Effector CD8-positive, alpha-beta T cell (primary cell): ENCODE measurements around the gene CCBE1.

Experiments used
- DNase-seq: peaks from one replicate; lab custom pipeline; 2025; lab: John Stamatoyannopoulos, UW

CCBE1 gene

GRCh38 chr18:59619816-59620215 is 77.4 kb downstream of the CCBE1 start:
- no peak for DNase-seq

GRCh38 chr18:59617468-59617932 is 79.7 kb downstream of the CCBE1 start:
- no peak for DNase-seq

- DNase-seq = no peak
Measured at GRCh38 chr18:59616501-59616900, 80.7 kb downstream of the CCBE1 start.

- DNase-seq = no peak
Measured at GRCh38 chr18:59613903-59614302, 83.3 kb downstream of the CCBE1 start.

- no peak for DNase-seq
Measured at GRCh38 chr18:59612381-59612780, 84.8 kb downstream of the CCBE1 start.

GRCh38 chr18:59610546-59611140 is 86.6 kb downstream of the CCBE1 start:
- no peak for DNase-seq

- DNase-seq = no peak
Measured at GRCh38 chr18:59609654-59610053, 87.6 kb downstream of the CCBE1 start.

GRCh38 chr18:59607471-59607870 is 89.8 kb downstream of the CCBE1 start:
- no peak for DNase-seq

GRCh38 chr18:59607078-59607379 is 90.2 kb downstream of the CCBE1 start:
- no peak for DNase-seq

- DNase-seq = no peak
Measured at GRCh38 chr18:59606193-59607077, 90.8 kb downstream of the CCBE1 start.

GRCh38 chr18:59605633-59606192 is 91.5 kb downstream of the CCBE1 start:
- DNase-seq = no peak

- DNase-seq = no peak
Measured at GRCh38 chr18:59604877-59605276, 92.3 kb downstream of the CCBE1 start.

- DNase-seq = no peak
Measured at GRCh38 chr18:59597049-59597448, 100.2 kb downstream of the CCBE1 start.

GRCh38 chr18:59593291-59593717 is 103.9 kb downstream of the CCBE1 start:
- DNase-seq = no peak

- DNase-seq = no peak
Measured at GRCh38 chr18:59592624-59593023, 104.6 kb downstream of the CCBE1 start.

- no peak for DNase-seq
Measured at GRCh38 chr18:59582395-59582794, 114.8 kb downstream of the CCBE1 start.

GRCh38 chr18:59579509-59579908 is 117.7 kb downstream of the CCBE1 start:
- no peak for DNase-seq

- DNase-seq = no peak
Measured at GRCh38 chr18:59577386-59577655, 119.9 kb downstream of the CCBE1 start.

GRCh38 chr18:59576541-59577385 is 120.5 kb downstream of the CCBE1 start:
- DNase-seq = no peak

- DNase-seq = no peak
Measured at GRCh38 chr18:59575995-59576394, 121.2 kb downstream of the CCBE1 start.

- DNase-seq = no peak
Measured at GRCh38 chr18:59573962-59574361, 123.3 kb downstream of the CCBE1 start.

GRCh38 chr18:59571902-59572301 is 125.3 kb downstream of the CCBE1 start:
- DNase-seq = no peak
